HepG2 (cell line): Measurements from ENCODE around the gene HECTD2. TPM values are rescaled to one million over a fixed set of nuclear protein-coding genes. Genes with fewer than 3 reads are reported as not detected.
A peak's percentile ranks its signal among the peaks of the same experiment; 100 is the strongest.

Source experiments
- CENPBD1 ChIP-seq: sonication (generic); formaldehyde crosslinking; IDR thresholded peaks from 2 replicates; pipeline ENCODE4 v1.8.0; 2022; ENCODE audit warnings: missing genetic modification reagents, low read depth, mild to moderate bottlenecking, borderline replicate concordance
- DNMT1 ChIP-seq: sonication (generic); formaldehyde crosslinking; IDR thresholded peaks from 2 replicates; pipeline ENCODE4 v1.5.1; 2020; ENCODE audit warnings: mild to moderate bottlenecking, missing genetic modification reagents
- GZF1 ChIP-seq: sonication (generic); formaldehyde crosslinking; IDR thresholded peaks from 2 replicates; pipeline ENCODE4 v1.5.1; 2020; ENCODE audit warnings: mild to moderate bottlenecking, missing genetic modification reagents
- KLF11 ChIP-seq: IDR thresholded peaks from 2 replicates; pipeline ENCODE4 v1.6.1; 2016; ENCODE audit warnings: missing compliant biosample characterization
- MNT ChIP-seq: fragments of 450-650 bp; IDR thresholded peaks from 2 replicates; pipeline ENCODE4 v1.6.1; 2016
- TBL1XR1 ChIP-seq: fragments of 150-350 bp; IDR thresholded peaks from 2 replicates; pipeline ENCODE4 v1.6.1; 2014; ENCODE audit warnings: borderline replicate concordance, low read length; ENCODE audit not compliant: partially characterized antibody
- UBTF ChIP-seq: sonication (generic); formaldehyde crosslinking; IDR thresholded peaks from 2 replicates; pipeline ENCODE4 v1.4.0; 2020; ENCODE audit warnings: mild to moderate bottlenecking, missing genetic modification reagents
- ZBTB21 ChIP-seq: sonication (generic); formaldehyde crosslinking; IDR thresholded peaks from 2 replicates; pipeline ENCODE4 v1.4.0; 2020; ENCODE audit warnings: missing genetic modification reagents
- ZMAT3 ChIP-seq: sonication (generic); formaldehyde crosslinking; conservative IDR thresholded peaks from 2 replicates; pipeline ENCODE4 v1.7.0; 2021; ENCODE audit warnings: missing genetic modification reagents
- ZNF546 ChIP-seq: sonication (generic); formaldehyde crosslinking; conservative IDR thresholded peaks from 2 replicates; pipeline ENCODE4 v1.8.1; 2023; ENCODE audit warnings: mild to moderate bottlenecking, missing genetic modification reagents
- ZNF777 ChIP-seq: sonication (generic); formaldehyde crosslinking; IDR thresholded peaks from 2 replicates; pipeline ENCODE4 v1.4.0; 2020; ENCODE audit warnings: missing genetic modification reagents
- ZSCAN29 ChIP-seq: sonication (generic); formaldehyde crosslinking; conservative IDR thresholded peaks from 2 replicates; pipeline ENCODE4 v1.4.0; 2020; ENCODE audit warnings: mild to moderate bottlenecking, missing genetic modification reagents
- polyA plus RNA-seq, 8 experiments: library from polyadenylated mRNA; depleted of rRNA in 3 of 8; stranded (reverse) in 7 of 8; unstranded in 1 of 8; fragments of >200 nt; fragmentation: Illumina TruSeq in 4 of 8; extraction: Trizol in 4 of 8; gene quantifications; 2 replicates each; pipeline versions ENCODE4 v1.2.1 to v1.2.3, GENCODE V29; 2011 to 2016; ENCODE audit warnings: low read depth in 4 of 8, missing spikeins in 1 of 8, mixed read lengths in 1 of 8; ENCODE audit not compliant: insufficient read depth in 1 of 8
- total RNA-seq, 5 experiments: library from RNA; depleted of rRNA; stranded (reverse); fragments of >200 nt; fragmentation: Illumina TruSeq; extraction: Trizol; gene quantifications; 2 replicates each; pipeline ENCODE4 v1.2.3, GENCODE V29; 2016; ENCODE audit warnings: low read depth in 1 of 5
- TF ChIP-seq, protein P1 (sequence below): sonication (generic); formaldehyde crosslinking; IDR thresholded peaks from 2 replicates; pipeline ENCODE4 v1.4.0; 2020; ENCODE audit warnings: missing genetic modification reagents, borderline replicate concordance
- TF ChIP-seq, protein P2 (sequence below): sonication (generic); formaldehyde crosslinking; IDR thresholded peaks from 2 replicates; pipeline ENCODE4 v1.4.0; 2020; ENCODE audit warnings: mild to moderate bottlenecking, missing genetic modification reagents
- TF ChIP-seq, protein P3 (sequence below): IDR thresholded peaks from 2 replicates; pipeline ENCODE4 v1.6.1; 2016; ENCODE audit warnings: control low read depth

The HECTD2 gene
- total and polyA plus RNA-seq, 2 of the 13 experiments (the other 11 are each of a cell fraction or from before 2014, with no cell fraction given) = 3.2 to 5.2 TPM

- TF ChIP-seq ZBTB21 (no peak), GZF1 (CRISPR knock-in tag) (no peak), ZMAT3 (CRISPR knock-in tag) (peak; percentile 73; the same call in 1 of the 2 replicates), KLF11 (CRISPR knock-in tag) (no peak), ZNF777 (CRISPR knock-in tag) (no peak; the same call in 1 of the 2 replicates), ZSCAN29 (CRISPR knock-in tag) (peak; percentile 89; the same call in 1 of the 2 replicates), CENPBD1 (no peak), TBL1XR1 (peak; percentile 42), ZNF546 (CRISPR knock-in tag) (no peak), DNMT1 (CRISPR knock-in tag) (no peak), MNT (peak; percentile 21; the same call in 1 of the 2 replicates), UBTF (peak; percentile 36)
- TF ChIP-seq, protein P1, sequence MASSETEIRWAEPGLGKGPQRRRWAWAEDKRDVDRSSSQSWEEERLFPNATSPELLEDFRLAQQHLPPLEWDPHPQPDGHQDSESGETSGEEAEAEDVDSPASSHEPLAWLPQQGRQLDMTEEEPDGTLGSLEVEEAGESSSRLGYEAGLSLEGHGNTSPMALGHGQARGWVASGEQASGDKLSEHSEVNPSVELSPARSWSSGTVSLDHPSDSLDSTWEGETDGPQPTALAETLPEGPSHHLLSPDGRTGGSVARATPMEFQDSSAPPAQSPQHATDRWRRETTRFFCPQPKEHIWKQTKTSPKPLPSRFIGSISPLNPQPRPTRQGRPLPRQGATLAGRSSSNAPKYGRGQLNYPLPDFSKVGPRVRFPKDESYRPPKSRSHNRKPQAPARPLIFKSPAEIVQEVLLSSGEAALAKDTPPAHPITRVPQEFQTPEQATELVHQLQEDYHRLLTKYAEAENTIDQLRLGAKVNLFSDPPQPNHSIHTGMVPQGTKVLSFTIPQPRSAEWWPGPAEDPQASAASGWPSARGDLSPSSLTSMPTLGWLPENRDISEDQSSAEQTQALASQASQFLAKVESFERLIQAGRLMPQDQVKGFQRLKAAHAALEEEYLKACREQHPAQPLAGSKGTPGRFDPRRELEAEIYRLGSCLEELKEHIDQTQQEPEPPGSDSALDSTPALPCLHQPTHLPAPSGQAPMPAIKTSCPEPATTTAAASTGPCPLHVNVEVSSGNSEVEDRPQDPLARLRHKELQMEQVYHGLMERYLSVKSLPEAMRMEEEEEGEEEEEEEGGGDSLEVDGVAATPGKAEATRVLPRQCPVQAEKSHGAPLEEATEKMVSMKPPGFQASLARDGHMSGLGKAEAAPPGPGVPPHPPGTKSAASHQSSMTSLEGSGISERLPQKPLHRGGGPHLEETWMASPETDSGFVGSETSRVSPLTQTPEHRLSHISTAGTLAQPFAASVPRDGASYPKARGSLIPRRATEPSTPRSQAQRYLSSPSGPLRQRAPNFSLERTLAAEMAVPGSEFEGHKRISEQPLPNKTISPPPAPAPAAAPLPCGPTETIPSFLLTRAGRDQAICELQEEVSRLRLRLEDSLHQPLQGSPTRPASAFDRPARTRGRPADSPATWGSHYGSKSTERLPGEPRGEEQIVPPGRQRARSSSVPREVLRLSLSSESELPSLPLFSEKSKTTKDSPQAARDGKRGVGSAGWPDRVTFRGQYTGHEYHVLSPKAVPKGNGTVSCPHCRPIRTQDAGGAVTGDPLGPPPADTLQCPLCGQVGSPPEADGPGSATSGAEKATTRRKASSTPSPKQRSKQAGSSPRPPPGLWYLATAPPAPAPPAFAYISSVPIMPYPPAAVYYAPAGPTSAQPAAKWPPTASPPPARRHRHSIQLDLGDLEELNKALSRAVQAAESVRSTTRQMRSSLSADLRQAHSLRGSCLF = no peak
- TF ChIP-seq, protein P2, sequence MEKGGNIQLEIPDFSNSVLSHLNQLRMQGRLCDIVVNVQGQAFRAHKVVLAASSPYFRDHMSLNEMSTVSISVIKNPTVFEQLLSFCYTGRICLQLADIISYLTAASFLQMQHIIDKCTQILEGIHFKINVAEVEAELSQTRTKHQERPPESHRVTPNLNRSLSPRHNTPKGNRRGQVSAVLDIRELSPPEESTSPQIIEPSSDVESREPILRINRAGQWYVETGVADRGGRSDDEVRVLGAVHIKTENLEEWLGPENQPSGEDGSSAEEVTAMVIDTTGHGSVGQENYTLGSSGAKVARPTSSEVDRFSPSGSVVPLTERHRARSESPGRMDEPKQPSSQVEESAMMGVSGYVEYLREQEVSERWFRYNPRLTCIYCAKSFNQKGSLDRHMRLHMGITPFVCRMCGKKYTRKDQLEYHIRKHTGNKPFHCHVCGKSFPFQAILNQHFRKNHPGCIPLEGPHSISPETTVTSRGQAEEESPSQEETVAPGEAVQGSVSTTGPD (CRISPR knock-in tag) = no peak
- TF ChIP-seq, protein P3, sequence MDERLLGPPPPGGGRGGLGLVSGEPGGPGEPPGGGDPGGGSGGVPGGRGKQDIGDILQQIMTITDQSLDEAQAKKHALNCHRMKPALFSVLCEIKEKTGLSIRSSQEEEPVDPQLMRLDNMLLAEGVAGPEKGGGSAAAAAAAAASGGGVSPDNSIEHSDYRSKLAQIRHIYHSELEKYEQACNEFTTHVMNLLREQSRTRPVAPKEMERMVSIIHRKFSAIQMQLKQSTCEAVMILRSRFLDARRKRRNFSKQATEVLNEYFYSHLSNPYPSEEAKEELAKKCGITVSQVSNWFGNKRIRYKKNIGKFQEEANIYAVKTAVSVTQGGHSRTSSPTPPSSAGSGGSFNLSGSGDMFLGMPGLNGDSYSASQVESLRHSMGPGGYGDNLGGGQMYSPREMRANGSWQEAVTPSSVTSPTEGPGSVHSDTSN (CRISPR knock-in tag) = no peak
Observed at GRCh38 chr10:91556691-91557566, 146.8 kb downstream of the HECTD2 start (continued).
